ENCODE results near the gene MYOM3.

DNA sequence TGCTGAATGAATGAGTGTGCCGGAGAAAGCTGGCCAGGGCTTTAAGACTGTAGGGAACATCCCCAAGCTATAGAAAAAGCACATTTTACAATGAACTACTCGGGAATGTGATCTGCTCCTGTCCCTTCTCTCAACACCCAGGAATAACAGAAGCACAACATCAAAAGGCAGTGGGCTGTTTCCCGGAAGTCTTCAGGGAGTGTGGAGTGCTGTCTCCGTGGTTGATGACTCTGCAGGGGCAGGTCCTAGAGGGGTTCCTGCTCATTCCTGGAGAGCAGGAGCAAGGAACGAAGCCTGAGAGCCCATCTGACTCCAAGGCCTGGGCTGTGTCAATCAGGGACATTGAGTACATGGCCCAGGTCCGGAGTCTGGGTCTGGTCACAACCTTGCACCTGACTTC lies 35.9 kb upstream of the MYOM3 start:
- TF ChIP-seq, protein P1, sequence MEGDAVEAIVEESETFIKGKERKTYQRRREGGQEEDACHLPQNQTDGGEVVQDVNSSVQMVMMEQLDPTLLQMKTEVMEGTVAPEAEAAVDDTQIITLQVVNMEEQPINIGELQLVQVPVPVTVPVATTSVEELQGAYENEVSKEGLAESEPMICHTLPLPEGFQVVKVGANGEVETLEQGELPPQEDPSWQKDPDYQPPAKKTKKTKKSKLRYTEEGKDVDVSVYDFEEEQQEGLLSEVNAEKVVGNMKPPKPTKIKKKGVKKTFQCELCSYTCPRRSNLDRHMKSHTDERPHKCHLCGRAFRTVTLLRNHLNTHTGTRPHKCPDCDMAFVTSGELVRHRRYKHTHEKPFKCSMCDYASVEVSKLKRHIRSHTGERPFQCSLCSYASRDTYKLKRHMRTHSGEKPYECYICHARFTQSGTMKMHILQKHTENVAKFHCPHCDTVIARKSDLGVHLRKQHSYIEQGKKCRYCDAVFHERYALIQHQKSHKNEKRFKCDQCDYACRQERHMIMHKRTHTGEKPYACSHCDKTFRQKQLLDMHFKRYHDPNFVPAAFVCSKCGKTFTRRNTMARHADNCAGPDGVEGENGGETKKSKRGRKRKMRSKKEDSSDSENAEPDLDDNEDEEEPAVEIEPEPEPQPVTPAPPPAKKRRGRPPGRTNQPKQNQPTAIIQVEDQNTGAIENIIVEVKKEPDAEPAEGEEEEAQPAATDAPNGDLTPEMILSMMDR (IDR thresholded peaks at IDR 0.05; ENCODE audit: low read depth, low read length) = no peak
- no peak for TF ChIP-seq EZH2phosphoT487 (IDR thresholded peaks at IDR 0.05; ENCODE audit: low read depth)
